ENCODE results near the gene SPEN.

DNA sequence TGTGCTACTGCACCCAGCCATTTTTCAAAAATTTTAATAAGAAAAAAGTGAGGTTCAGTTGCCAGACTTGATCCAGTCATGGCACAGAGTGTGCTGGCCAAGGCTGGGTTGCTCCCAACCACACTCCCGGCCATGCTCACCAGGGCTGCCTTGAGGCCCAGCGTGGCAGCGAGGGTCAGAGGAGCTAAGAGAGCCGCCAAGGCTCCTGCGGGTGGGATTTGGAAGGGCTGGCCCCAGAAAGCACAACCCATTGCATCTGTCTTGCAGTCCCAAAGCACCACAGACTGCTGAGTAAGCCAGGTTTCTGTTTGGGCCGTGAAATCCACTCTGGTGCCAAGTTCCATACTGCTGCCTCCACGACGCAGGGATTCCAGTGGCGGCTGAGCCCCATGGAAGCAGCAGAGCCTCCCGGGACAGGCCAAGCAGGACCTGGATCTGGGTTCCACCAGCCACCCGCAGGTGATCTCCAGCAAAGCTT, 105.8 kb downstream of the SPEN start:
- no peak for TF ChIP-seq POLR2AphosphoS5 (IDR thresholded peaks at IDR 0.05; ENCODE audit: low read depth, low read length)
- TF ChIP-seq FOXP2 (optimal IDR thresholded peaks at IDR 0.05; ENCODE audit: borderline replicate concordance, extremely low read depth, extremely low read length, insufficient read depth): no peak
- TF ChIP-seq SIN3A (IDR thresholded peaks at IDR 0.05; ENCODE audit: borderline replicate concordance, insufficient read depth, low read length): no peak
- TF ChIP-seq TAF1 (IDR thresholded peaks at IDR 0.05; ENCODE audit: borderline replicate concordance, insufficient read depth, low read length): no peak

All from PFSK-1 (cell line).